NCI-H2196 treated with DMSO at 0.1 percent for 48 hours (cell line): ENCODE results near the gene SLC25A25.
"Not testable (repeated sequence)": the region's sequence is repeated elsewhere in the genome, so short reads cannot be mapped to it uniquely, and the experiment has no call there.

ENCODE experiments used
- DNase-seq: peaks from one replicate; lab custom pipeline; 2025; ENCODE audit not compliant: unreplicated experiment; lab: John Stamatoyannopoulos, UW

The SLC25A25 gene

GRCh38 chr9:128123451-128124080 is 55.5 kb downstream of the SLC25A25 start:
- DNase-seq, result no peak

- no peak for DNase-seq
These were observed 56.4 kb downstream of the SLC25A25 start for GRCh38 chr9:128124451-128124850.

GRCh38 chr9:128124873-128125579 is 57.0 kb downstream of the SLC25A25 start:
- peak; percentile 21 for DNase-seq

GRCh38 chr9:128125580-128126354 is 57.7 kb downstream of the SLC25A25 start:
- no peak for DNase-seq

GRCh38 chr9:128127568-128127989 is 59.5 kb downstream of the SLC25A25 start, which contains the start of gene PTGES2:
TSS of gene PTGES2 (minus strand) at chr9:128127729. CDS start at chr9:128127717, 12 bp downstream.
- DNase-seq, result peak; percentile 49

GRCh38 chr9:128127990-128128835 is 60.2 kb downstream of the SLC25A25 start:
- peak; percentile 78 for DNase-seq

- no peak for DNase-seq
These were observed 61.0 kb downstream of the SLC25A25 start for GRCh38 chr9:128128836-128129590.

GRCh38 chr9:128129976-128130590 is 62.1 kb downstream of the SLC25A25 start:
- DNase-seq, result not testable (repeated sequence)

GRCh38 chr9:128130651-128131050 is 62.6 kb downstream of the SLC25A25 start:
- not testable (repeated sequence) for DNase-seq

- DNase-seq, result not testable (repeated sequence)
These were observed 63.3 kb downstream of the SLC25A25 start for GRCh38 chr9:128131346-128131745.

GRCh38 chr9:128132139-128132538 is 64.1 kb downstream of the SLC25A25 start:
- not testable (repeated sequence) for DNase-seq

- not testable (repeated sequence) for DNase-seq
These were observed 67.5 kb downstream of the SLC25A25 start for GRCh38 chr9:128135561-128135960.

- no peak for DNase-seq
These were observed 69.1 kb downstream of the SLC25A25 start for GRCh38 chr9:128136816-128137793.

- no peak for DNase-seq
These were observed 70.0 kb downstream of the SLC25A25 start for GRCh38 chr9:128138001-128138400.

GRCh38 chr9:128139621-128140020 is 71.6 kb downstream of the SLC25A25 start:
- no peak for DNase-seq

GRCh38 chr9:128141604-128142003 is 73.6 kb downstream of the SLC25A25 start:
- DNase-seq, result no peak

- no peak for DNase-seq
These were observed 74.0 kb downstream of the SLC25A25 start for GRCh38 chr9:128142061-128142460.

GRCh38 chr9:128142596-128142995 is 74.6 kb downstream of the SLC25A25 start:
- DNase-seq, result no peak
